Measurements from ENCODE around the gene PBX2.

The PBX2 gene

DNA sequence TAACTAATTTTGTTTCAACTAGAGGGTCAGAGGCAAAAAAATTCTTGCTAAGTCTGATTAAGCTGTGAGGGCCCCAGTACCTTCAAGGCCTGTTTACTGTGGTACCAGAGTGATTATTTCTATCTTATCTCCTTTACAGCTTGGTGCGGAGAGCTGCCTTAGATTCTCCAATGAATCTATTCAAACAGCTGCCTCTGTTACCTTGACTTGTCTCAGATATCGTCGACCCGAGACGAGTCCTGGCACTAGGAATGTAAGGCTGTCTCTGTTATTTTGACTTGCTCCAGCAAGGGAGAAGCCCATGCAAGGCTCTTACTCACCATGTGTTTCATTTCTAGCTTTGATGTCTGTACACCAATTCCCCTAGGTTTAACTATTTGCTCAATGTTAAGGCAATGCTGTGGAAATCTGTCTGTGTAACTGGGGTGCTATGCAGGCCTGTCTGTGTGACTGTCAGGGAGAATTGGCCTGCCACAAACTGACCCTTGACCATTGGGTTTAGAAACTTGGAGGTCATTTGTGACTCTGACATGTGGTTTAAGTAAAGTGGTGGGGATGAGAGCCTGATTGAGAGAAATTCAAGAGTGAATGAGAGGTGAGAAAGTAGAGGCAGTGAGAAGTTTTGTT, 49.5 kb downstream of the PBX2 start:
- ATAC-seq (ENCODE audit: insufficient read depth, low read depth) (no peak), DNase-seq (no peak)
- no peaks in the 10 kb centered on the region for H3K4me1 ChIP-seq (ENCODE audit: insufficient read depth, low read length)
- no peaks in the 10 kb centered on the region for H3K36me3 ChIP-seq (ENCODE audit: insufficient read depth, low read length)
- H3K4me2 ChIP-seq (ENCODE audit: insufficient read depth, low read length) = no peak overlapping the region
- no peaks in the 10 kb centered on the region for H3K9me3 ChIP-seq (ENCODE audit: insufficient read depth, low read length, severe bottlenecking)
- no peak overlapping the region for H3K27ac ChIP-seq (ENCODE audit: low read length)
- no peak overlapping the region for H3K9ac ChIP-seq (ENCODE audit: low read depth, low read length)
- H2AFZ ChIP-seq (ENCODE audit: low read depth, low read length) = no peak overlapping the region
- H3K4me3 ChIP-seq (ENCODE audit: low read depth in 1 of 2, low read length in 2 of 2) = no peak overlapping the region
- no peak for TF ChIP-seq EZH2 (IDR thresholded peaks at IDR 0.05; ENCODE audit: borderline replicate concordance, low read depth, low read length, severe bottlenecking)
- TF ChIP-seq CTCF (IDR thresholded peaks at IDR 0.05; ENCODE audit: borderline replicate concordance, extremely low read depth, low read length, poor library complexity, severe bottlenecking) = no peak
- peaks cover 1% of the 10 kb centered on the region for H3K27me3 ChIP-seq (ENCODE audit: insufficient read depth, low read length, poor library complexity)
- no peaks in the 10 kb centered on the region for H4K20me1 ChIP-seq (ENCODE audit: insufficient read depth, low read length)
- no peaks in the 10 kb centered on the region for H3K79me2 ChIP-seq (ENCODE audit: insufficient read depth, low read length)

DNA sequence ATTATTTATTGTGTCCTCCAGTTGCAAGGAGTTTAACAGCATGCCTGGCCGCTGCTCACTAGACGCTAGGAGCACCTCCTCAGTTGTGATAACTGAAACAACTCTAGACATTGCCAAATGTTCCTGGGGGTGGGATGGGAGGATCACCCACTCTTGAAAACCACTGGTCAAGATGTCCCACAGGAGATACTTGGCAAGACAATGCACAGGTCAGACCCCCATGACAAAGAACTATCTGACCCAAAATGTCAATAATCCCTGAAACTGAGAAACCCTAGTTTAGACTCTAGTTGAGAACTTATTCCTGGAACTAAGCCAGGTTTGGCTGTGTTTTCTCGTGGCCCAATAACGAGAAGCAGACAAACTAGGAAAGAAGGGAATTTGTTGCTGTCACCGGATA, 50.4 kb downstream of the PBX2 start:
- no peak for DNase-seq
- no peak for TF ChIP-seq CTCF (IDR thresholded peaks at IDR 0.05; ENCODE audit: borderline replicate concordance, extremely low read depth, low read length, poor library complexity, severe bottlenecking)
- TF ChIP-seq EZH2 (IDR thresholded peaks at IDR 0.05; ENCODE audit: borderline replicate concordance, low read depth, low read length, severe bottlenecking) = no peak
- Histone ChIP-seq H3K79me2 (ENCODE audit: insufficient read depth, low read length) (no peaks in the 10 kb centered on the region), H3K9ac (ENCODE audit: low read depth, low read length) (no peak overlapping the region), H2AFZ (ENCODE audit: low read depth, low read length) (no peak overlapping the region), H3K27me3 (ENCODE audit: insufficient read depth, low read length, poor library complexity) (no peaks in the 10 kb centered on the region), H3K4me3 (ENCODE audit: low read depth in 1 of 2, low read length in 2 of 2) (no peak overlapping the region), H4K20me1 (ENCODE audit: insufficient read depth, low read length) (no peaks in the 10 kb centered on the region), H3K4me2 (ENCODE audit: insufficient read depth, low read length) (no peak overlapping the region), H3K27ac (ENCODE audit: low read length) (no peak overlapping the region), H3K4me1 (ENCODE audit: insufficient read depth, low read length) (no peaks in the 10 kb centered on the region), H3K9me3 (ENCODE audit: insufficient read depth, low read length, severe bottlenecking) (no peaks in the 10 kb centered on the region), H3K36me3 (ENCODE audit: insufficient read depth, low read length) (no peaks in the 10 kb centered on the region)
- ATAC-seq (ENCODE audit: insufficient read depth, low read depth) = no peak

DNA sequence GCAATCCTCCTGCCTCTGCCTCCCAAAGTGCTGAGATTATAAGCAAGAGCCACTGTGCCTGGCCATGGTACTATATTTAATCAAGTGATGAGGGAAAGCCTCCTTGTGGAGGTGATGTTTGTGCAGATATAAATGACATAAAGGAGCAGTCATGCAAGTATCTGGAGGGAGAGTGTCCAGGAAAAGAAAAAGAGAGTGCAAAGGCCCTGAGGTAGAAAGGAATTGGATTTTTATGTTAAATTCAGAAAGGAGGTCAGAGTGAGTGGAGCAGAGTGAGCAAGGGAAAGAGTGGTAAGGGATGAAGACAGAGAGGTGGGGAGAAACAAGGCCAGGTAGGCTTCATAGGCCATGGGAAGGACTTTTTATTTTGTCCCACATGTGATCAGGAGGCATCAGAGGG, 52.5 kb downstream of the PBX2 start:
- no peaks in the 10 kb centered on the region for H4K20me1 ChIP-seq (ENCODE audit: insufficient read depth, low read length)
- H3K27me3 ChIP-seq (ENCODE audit: insufficient read depth, low read length, poor library complexity) = no peaks in the 10 kb centered on the region
- no peak overlapping the region for H2AFZ ChIP-seq (ENCODE audit: low read depth, low read length)
- H3K4me3 ChIP-seq (ENCODE audit: low read depth in 1 of 2, low read length in 2 of 2) = no peak overlapping the region
- ATAC-seq (ENCODE audit: insufficient read depth, low read depth) = no peak
- TF ChIP-seq CTCF (IDR thresholded peaks at IDR 0.05; ENCODE audit: borderline replicate concordance, extremely low read depth, low read length, poor library complexity, severe bottlenecking) (no peak), EZH2 (IDR thresholded peaks at IDR 0.05; ENCODE audit: borderline replicate concordance, low read depth, low read length, severe bottlenecking) (no peak)
- no peaks in the 10 kb centered on the region for H3K4me1 ChIP-seq (ENCODE audit: insufficient read depth, low read length)
- H3K9ac ChIP-seq (ENCODE audit: low read depth, low read length) = no peak overlapping the region
- H3K79me2 ChIP-seq (ENCODE audit: insufficient read depth, low read length) = no peaks in the 10 kb centered on the region
- H3K27ac ChIP-seq (ENCODE audit: low read length) = no peak overlapping the region
- H3K4me2 ChIP-seq (ENCODE audit: insufficient read depth, low read length) = no peak overlapping the region
- no peaks in the 10 kb centered on the region for H3K9me3 ChIP-seq (ENCODE audit: insufficient read depth, low read length, severe bottlenecking)
- H3K36me3 ChIP-seq (ENCODE audit: insufficient read depth, low read length) = no peaks in the 10 kb centered on the region
- DNase-seq = no peak

Measured in DND-41 (cell line).